ENCODE measurements around the gene DLG1. TPM values are rescaled to one million over a fixed set of nuclear protein-coding genes. Genes with fewer than 3 reads are reported as not detected.

The DLG1 gene
- total and polyA plus RNA-seq, 2 experiments from 2014 or later: 27.6 to 98.0 TPM

GRCh38 chr3:197174927-197175326, 123.5 kb downstream of the DLG1 start:
- H3K27me3 Mint-ChIP-seq (ENCODE audit: insufficient read depth, low read depth, poor library complexity): no peaks in the 10 kb centered on the region
- peaks cover 24% of the 10 kb centered on the region for H3K4me1 ChIP-seq (ENCODE audit: insufficient read depth)
- no peaks in the 10 kb centered on the region for H3K36me3 ChIP-seq (ENCODE audit: insufficient read depth)
- H3K4me3 ChIP-seq: no peak overlapping the region
- H3K9me2 ChIP-seq (ENCODE audit: insufficient read depth): no peaks in the 10 kb centered on the region
- peak overlapping the region; percentile 69; the same call in 1 of the 2 replicates for H3K27ac Mint-ChIP-seq
- no peak overlapping the region for H2AFZ ChIP-seq
- no peaks in the 10 kb centered on the region for H3F3A ChIP-seq (replicated peaks; ENCODE audit: low read depth)
- H4K20me1 ChIP-seq (replicated peaks; ENCODE audit: insufficient read depth): no peaks in the 10 kb centered on the region
- no peak overlapping the region for H3K4me3 Mint-ChIP-seq
- peak overlapping the region; percentile 12; the same call in 1 of the 2 replicates for H3K4me2 ChIP-seq
- peaks cover 30% of the 10 kb centered on the region for H3K4me1 Mint-ChIP-seq
- no peak overlapping the region for H3K27ac ChIP-seq (ENCODE audit: low read depth)
- H3K79me2 ChIP-seq (replicated peaks; ENCODE audit: insufficient read depth): peaks cover 19% of the 10 kb centered on the region
- DNase-seq (ENCODE audit: low spot score): peak; percentile 23
- TF ChIP-seq STAT1 (IDR thresholded peaks at IDR 0.05; ENCODE audit: unreplicated experiment) (no peak), ZNF331 (CRISPR knock-in tag; IDR thresholded peaks at IDR 0.05; ENCODE audit: low read depth) (no peak), ZNF462 (CRISPR knock-in tag; IDR thresholded peaks at IDR 0.05) (no peak), ETS1 (IDR thresholded peaks at IDR 0.05) (no peak), EZH2phosphoT487 (IDR thresholded peaks at IDR 0.05; ENCODE audit: unreplicated experiment) (no peak), NANOG (IDR thresholded peaks at IDR 0.05; ENCODE audit: borderline replicate concordance) (no peak), POLR2AphosphoS5 (IDR thresholded peaks at IDR 0.05; ENCODE audit: low read depth) (no peak), REST (IDR thresholded peaks at IDR 0.05; ENCODE audit: unreplicated experiment) (no peak), ZNF114 (CRISPR knock-in tag; IDR thresholded peaks at IDR 0.05) (no peak), EZH2 (IDR thresholded peaks at IDR 0.05; ENCODE audit: low read depth, unreplicated experiment) (no peak), JUNB (IDR thresholded peaks at IDR 0.05; ENCODE audit: unreplicated experiment) (no peak), CTCF (conservative IDR thresholded peaks at IDR 0.05; ENCODE audit: low read depth in 2 of 2) (no peak), CREB1 (CRISPR knock-in tag; IDR thresholded peaks at IDR 0.05; ENCODE audit: low read depth) (no peak)
- no peaks in the 10 kb centered on the region for H3K27me3 ChIP-seq (ENCODE audit: insufficient read depth)
- H3K36me3 Mint-ChIP-seq (ENCODE audit: low read depth): no peaks in the 10 kb centered on the region
- no peaks in the 10 kb centered on the region for H3K9me3 Mint-ChIP-seq
- no peak; the same call in 2 of the 3 replicates for ATAC-seq
